Right lobe of liver (tissue), 6 donors: ENCODE measurements around the gene MUC5AC. TPM values are rescaled to one million over a fixed set of nuclear protein-coding genes. Genes with fewer than 3 reads are reported as not detected.

Experiments
- ATAC-seq, 4 donors: fragments of 200-7000 bp; cut with Tn5 transposase; one replicate each; pipeline ENCODE4 v1.9.1; 2020; ENCODE audit warnings: mild to moderate bottlenecking in 4 of 4, moderate library complexity in 4 of 4
- DNase-seq, 3 donors: peaks; one replicate each; pipeline ENCODE4 v3.0.0-alpha.2; 2020
- H3K27ac ChIP-seq, 3 donors: fragments of 200-600 bp; one replicate each; pipeline ENCODE4 v1.8.0; 2022
- H3K27me3 ChIP-seq, 2 donors: fragments of 200-600 bp; one replicate each; pipeline ENCODE4 v1.8.0; 2022
- H3K36me3 ChIP-seq, 4 donors: fragments of 200-600 bp; sonication (generic) in 1 of 4; one replicate each; pipeline versions ENCODE4 v1.5.1 to v1.8.0; 2017 to 2022; ENCODE audit warnings: control low read depth in 1 of 4
- H3K4me1 ChIP-seq, 4 donors: fragments of 200-600 bp; sonication (generic) in 1 of 4; one replicate each; pipeline versions ENCODE4 v1.5.1 to v1.8.0; 2017 to 2022; ENCODE audit warnings: control low read depth in 1 of 4
- H3K4me3 ChIP-seq, 3 donors: fragments of 200-600 bp; one replicate each; pipeline ENCODE4 v1.8.0; 2022
- H3K9me3 ChIP-seq, 4 donors: fragments of 200-600 bp; sonication (generic) in 1 of 4; one replicate each; pipeline versions ENCODE4 v1.5.1 to v1.8.0; 2017 to 2022; ENCODE audit warnings: control low read depth in 1 of 4
- POLR2A ChIP-seq: fragments of 450-650 bp; IDR thresholded peaks from one replicate; pipeline ENCODE4 v1.6.1; 2017; ENCODE audit warnings: antibody characterized with exemption, mild to moderate bottlenecking
- WGBS: methylation state at CpG from one replicate; pipeline ENCODE4 v1.1.6; 2018; ENCODE audit warnings: low coverage, low lambda C conversion rate; ENCODE audit not compliant: insufficient coverage; ENCODE audit errors: missing lambda C conversion rate; 5-methylcytosine and 5-hydroxymethylcytosine counted together
- intact Hi-C, 2 donors: fragments of 100-400 bp; cut with DNase I; formaldehyde crosslinking; loops; one replicate each; pipeline versions ENCODE4 v1.11.2 to v1.14.1; 2022
- total RNA-seq, 6 experiments: library from RNA; depleted of rRNA in 2 of 6; stranded (reverse); fragments of >200 nt in 2 of 6; fragmentation: NEBNext Ultra II Directional in 3 of 6; extraction: Animal tissue kit (Norgen Biotek cat#: 25700) in 3 of 6; gene quantifications; one replicate each; pipeline versions ENCODE4 v1.1.0 to v1.2.4, GENCODE V29; 2016 to 2023
- TF ChIP-seq, protein P1 (sequence below), 4 donors: fragments of 200-600 bp in 3 of 4; fragments of 450-650 bp in 1 of 4; IDR thresholded peaks; one replicate each; pipeline versions ENCODE4 v1.5.1 to v1.8.0; 2016 to 2022; ENCODE audit warnings: antibody characterized with exemption in 4 of 4, mild to moderate bottlenecking in 2 of 4
- donor health status: DM: no; HTN: yes; CAD: no.
- donor health status: DM: no; HTN: no; CAD: no.
- donor health status: DM: no; HTN: no; CAD: no.
- donor health status: DM: no; HTN: yes; CAD: no.
- donor health status: DM: no; HTN: yes; CAD: no.

The MUC5AC gene
- total RNA-seq, 6 experiments from 2014 or later, result not detected

GRCh38 chr11:1221848-1222311, 64.1 kb downstream of the MUC5AC start:
- H3K9me3 ChIP-seq, result no peaks in the 10 kb centered on the region
- ATAC-seq (no peak), DNase-seq (peak; percentile 14 to 46 (median 32))
- no peak overlapping the region for H3K4me3 ChIP-seq
- no peak overlapping the region for H3K27ac ChIP-seq
- 69% methylated on average over 7 of the region's 23 CpGs for WGBS
- intact Hi-C loops, result no loop called here
- H3K4me1 ChIP-seq, result no peaks in the 10 kb centered on the region
- no peak for TF ChIP-seq POLR2A
- TF ChIP-seq, protein P1, sequence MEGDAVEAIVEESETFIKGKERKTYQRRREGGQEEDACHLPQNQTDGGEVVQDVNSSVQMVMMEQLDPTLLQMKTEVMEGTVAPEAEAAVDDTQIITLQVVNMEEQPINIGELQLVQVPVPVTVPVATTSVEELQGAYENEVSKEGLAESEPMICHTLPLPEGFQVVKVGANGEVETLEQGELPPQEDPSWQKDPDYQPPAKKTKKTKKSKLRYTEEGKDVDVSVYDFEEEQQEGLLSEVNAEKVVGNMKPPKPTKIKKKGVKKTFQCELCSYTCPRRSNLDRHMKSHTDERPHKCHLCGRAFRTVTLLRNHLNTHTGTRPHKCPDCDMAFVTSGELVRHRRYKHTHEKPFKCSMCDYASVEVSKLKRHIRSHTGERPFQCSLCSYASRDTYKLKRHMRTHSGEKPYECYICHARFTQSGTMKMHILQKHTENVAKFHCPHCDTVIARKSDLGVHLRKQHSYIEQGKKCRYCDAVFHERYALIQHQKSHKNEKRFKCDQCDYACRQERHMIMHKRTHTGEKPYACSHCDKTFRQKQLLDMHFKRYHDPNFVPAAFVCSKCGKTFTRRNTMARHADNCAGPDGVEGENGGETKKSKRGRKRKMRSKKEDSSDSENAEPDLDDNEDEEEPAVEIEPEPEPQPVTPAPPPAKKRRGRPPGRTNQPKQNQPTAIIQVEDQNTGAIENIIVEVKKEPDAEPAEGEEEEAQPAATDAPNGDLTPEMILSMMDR (IDR thresholded peaks at IDR 0.05), result no peak
- no peaks in the 10 kb centered on the region for H3K27me3 ChIP-seq
- no peaks in the 10 kb centered on the region for H3K36me3 ChIP-seq

DNA sequence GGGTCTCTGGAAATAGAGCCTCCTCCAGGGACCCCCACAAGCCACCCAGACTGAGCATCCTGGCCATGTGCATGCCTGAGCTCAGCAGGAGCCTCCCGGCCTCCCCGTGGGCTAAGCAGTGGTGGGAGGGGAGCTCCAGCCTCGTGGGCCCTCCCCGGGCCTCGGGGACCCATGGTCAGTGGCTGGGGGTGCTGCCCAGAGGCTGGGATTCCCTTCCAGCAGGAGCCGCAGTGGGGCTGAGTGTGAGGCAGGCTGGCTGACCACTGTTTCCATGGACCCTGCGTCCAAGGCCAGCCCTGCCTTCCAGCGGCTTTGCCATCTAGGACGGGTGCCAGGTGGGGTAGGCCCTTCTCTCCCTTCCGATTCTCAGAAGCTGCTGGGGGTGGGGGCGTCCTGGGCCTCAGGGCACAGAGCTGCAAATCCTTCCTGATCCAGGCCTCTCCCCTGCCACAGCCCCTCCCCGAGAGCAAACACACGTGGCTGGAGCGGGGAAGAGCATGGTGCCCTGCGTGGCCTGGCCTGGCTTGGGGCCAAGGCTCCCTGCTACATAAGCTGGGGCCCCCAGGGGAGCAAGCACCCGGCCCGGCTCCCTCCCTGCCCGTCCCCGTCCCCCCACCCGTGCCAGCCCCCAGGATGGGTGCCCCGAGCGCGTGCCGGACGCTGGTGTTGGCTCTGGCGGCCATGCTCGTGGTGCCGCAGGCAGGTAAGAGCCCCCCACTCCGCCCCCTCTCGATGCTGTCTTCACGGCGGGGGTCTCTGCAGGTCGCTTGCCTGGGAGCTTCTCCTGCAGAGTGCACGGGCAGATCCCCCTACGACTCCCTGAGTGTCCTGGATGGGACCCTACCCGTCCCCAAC, 65.0 kb downstream of the MUC5AC start, which contains the start of gene MUC5B:
TSS of gene MUC5B (plus strand) at position 576 of the 855 bp plus-strand sequence. CDS start at position 634, 58 bp downstream.
- no peaks in the 10 kb centered on the region for H3K36me3 ChIP-seq
- DNase-seq (peak; percentile 21 to 64 (median 51)), ATAC-seq (peak in 1 of 4 donors; percentile 22)
- H3K27me3 ChIP-seq, result no peaks in the 10 kb centered on the region
- no peaks in the 10 kb centered on the region for H3K4me1 ChIP-seq
- WGBS, result no CpG with 5 or more reads among the region's 36 CpGs
- no peak within 1 kb of the TSS for H3K4me3 ChIP-seq
- intact Hi-C loops, result no loop called here
- no peak within 1 kb of the TSS for H3K27ac ChIP-seq
- H3K9me3 ChIP-seq, result no peaks in the 10 kb centered on the region
- TF ChIP-seq, protein P1 (IDR thresholded peaks at IDR 0.05), result no peak
- TF ChIP-seq POLR2A, result no peak

- intact Hi-C loops, result no loop called here
- TF ChIP-seq, protein P1 (IDR thresholded peaks at IDR 0.05), result no peak
- no peak for TF ChIP-seq POLR2A
- ATAC-seq, result no peak
- DNase-seq, result peak; percentile 11 to 39 (median 37)
- H3K27ac ChIP-seq, result no peak overlapping the region
- H3K9me3 ChIP-seq, result no peaks in the 10 kb centered on the region
- no peak overlapping the region for H3K4me3 ChIP-seq
- no peaks in the 10 kb centered on the region for H3K36me3 ChIP-seq
- H3K27me3 ChIP-seq, result no peaks in the 10 kb centered on the region
- 58% methylated on average over 5 of the region's 22 CpGs for WGBS
- H3K4me1 ChIP-seq, result no peaks in the 10 kb centered on the region
Measured at GRCh38 chr11:1223346-1224110, 65.8 kb downstream of the MUC5AC start.

- TF ChIP-seq POLR2A, result no peak
- TF ChIP-seq, protein P1 (IDR thresholded peaks at IDR 0.05), result no peak
- no peaks in the 10 kb centered on the region for H3K36me3 ChIP-seq
- no peak overlapping the region for H3K27ac ChIP-seq
- H3K27me3 ChIP-seq, result no peaks in the 10 kb centered on the region
- peak in 2 of 3 donors; percentile 12 to 13 for DNase-seq
- no peak overlapping the region for H3K4me3 ChIP-seq
- H3K4me1 ChIP-seq, result no peaks in the 10 kb centered on the region
- 20% methylated on average over 1 of the region's 7 CpGs for WGBS
- intact Hi-C loops, result no loop called here
- H3K9me3 ChIP-seq, result no peaks in the 10 kb centered on the region
- ATAC-seq, result no peak
Measured at GRCh38 chr11:1224111-1224490, 66.3 kb downstream of the MUC5AC start.
